ENCODE measurements around the gene DPF3. TPM values are rescaled to one million over a fixed set of nuclear protein-coding genes. Genes with fewer than 3 reads are reported as not detected.

The DPF3 gene
- total RNA-seq, 1 experiment from 2014 or later, result 0.06 TPM

DNA sequence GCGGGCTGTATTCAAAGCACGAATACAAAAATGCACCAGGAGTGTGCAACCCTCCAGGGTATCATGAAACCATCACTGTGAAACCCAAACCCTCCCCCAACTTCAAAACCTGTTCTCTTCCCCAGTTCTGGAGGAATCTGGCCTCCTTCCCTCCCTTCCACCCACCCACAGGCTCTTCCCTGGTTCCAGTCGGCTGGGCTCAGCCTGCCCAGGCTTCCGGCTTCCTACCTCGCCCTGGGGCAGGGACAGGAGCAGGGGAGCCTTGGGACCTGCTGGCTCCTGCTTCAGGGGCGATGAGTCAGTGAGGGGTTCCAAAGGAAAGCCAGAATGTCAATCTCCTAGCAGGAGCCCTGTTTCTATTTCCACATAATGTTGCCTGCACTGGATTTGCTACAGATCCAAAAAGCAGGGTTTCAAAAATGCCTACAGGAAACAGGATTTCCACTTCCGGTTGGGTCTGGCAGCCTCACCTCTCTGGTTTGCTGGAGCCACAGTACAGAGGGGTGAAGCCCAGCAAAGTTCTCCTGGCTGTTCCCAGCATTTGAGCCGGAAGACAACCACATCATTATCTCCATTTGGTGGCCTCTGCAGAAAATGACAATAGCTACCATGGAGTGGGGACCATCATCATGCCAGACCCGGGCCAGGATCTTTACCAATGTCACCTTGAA, 278.3 kb downstream of the DPF3 start:
- peak; percentile 36 for DNase-seq (ENCODE audit: low spot score)

GRCh38 chr14:72614891-72615415, 278.9 kb downstream of the DPF3 start:
- DNase-seq (ENCODE audit: low spot score), result no peak

DNA sequence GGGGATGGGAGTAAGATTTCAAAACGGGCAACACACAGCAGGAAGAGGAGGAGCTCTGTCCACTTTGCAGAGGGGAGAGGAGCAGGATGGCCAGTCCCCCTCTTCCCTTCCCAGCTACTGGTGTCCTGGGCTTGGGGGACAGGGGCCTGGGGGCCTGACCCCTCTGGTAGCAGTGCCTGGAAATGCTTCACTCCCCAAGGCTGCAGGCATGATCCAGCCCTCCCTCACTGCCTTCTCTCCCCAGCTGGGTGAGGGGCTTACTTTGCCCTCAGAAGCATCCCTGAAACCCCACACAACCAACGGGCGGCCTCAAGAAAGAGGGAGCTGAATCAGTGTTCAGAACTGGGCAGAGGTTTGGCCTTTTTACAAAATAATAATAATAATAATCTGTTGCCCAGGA, 279.5 kb downstream of the DPF3 start:
- no peak for DNase-seq (ENCODE audit: low spot score)

- DNase-seq (ENCODE audit: low spot score), result no peak
Observed at GRCh38 chr14:72613975-72614319, 280.0 kb downstream of the DPF3 start.

GRCh38 chr14:72613231-72613974, 280.5 kb downstream of the DPF3 start:
- DNase-seq (ENCODE audit: low spot score), result peak; percentile 27

DNA sequence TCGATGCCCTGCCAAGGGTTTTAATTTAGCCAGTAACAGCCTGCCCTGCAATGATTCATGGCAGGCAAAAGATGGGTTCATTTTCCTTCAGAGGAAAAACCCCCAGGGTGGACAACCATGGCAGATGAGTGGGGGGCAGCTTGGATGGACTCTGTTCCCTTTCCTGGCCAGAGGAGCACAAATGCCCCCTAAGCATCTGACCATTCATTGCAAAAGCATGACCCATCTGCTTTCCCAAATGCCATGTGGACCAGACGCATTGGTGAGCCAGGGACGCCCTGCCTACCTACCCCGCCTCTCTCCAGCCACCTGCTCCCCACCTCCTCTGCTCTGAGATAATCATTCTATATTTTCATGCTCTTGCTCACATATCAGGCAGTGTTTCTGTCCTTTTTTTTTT, 281.9 kb downstream of the DPF3 start:
- DNase-seq (ENCODE audit: low spot score), result no peak

GRCh38 chr14:72611506-72611905, 282.4 kb downstream of the DPF3 start:
- DNase-seq (ENCODE audit: low spot score), result no peak

DNA sequence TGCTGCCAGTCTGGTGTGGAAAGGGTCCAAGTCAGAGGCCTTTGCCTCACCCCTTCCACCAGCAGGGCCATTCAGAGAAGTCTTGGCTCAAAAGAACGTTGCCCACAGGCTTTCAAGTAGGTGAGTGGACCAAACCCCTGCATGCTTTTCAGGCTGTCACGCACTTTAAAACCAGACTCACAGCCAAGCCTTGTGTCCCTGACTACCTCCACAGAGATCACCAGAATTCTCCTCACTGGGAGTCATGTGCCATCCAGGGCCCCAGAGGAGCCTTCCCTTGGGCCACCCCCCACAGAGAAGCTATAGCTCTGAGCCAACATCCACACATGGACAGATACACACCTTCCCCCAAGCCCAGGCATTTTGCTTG, 283.1 kb downstream of the DPF3 start:
- DNase-seq (ENCODE audit: low spot score), result no peak

GRCh38 chr14:72610096-72610830, 283.6 kb downstream of the DPF3 start:
- DNase-seq (ENCODE audit: low spot score), result no peak

DNA sequence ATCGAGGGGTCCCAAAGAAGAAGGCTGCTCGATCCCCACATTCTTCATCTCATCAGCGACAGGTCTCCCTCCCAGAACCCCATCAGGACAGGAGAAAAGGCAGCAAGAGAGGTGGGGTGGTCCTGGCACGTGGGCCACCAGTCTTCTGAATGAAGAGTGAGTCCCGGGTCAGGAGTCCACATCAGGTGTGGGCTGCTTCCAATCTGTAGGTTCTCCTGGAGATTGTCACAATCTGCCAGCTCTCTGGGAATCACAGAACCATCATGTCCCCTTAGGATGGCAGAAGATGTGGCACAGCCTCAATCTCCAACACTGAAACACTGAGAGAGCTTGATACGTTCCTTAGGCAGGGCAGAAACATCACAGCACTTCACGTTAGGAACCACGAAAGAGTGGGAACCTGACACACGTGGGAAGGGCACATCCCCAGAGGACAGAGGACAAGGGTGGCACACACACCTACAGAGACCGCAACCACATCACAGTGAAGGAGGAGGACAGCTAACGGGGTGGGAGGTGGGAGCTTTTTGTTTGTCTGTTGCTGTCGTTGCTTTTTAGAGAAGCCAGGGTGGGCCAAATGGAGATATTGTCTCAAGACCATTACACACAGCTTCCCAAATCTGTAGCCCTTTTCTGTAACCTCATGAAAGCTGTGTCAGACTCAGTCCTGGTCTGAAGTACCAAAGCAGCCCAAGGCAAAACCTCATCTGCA, 284.5 kb downstream of the DPF3 start:
- no peak for DNase-seq (ENCODE audit: low spot score)

DNA sequence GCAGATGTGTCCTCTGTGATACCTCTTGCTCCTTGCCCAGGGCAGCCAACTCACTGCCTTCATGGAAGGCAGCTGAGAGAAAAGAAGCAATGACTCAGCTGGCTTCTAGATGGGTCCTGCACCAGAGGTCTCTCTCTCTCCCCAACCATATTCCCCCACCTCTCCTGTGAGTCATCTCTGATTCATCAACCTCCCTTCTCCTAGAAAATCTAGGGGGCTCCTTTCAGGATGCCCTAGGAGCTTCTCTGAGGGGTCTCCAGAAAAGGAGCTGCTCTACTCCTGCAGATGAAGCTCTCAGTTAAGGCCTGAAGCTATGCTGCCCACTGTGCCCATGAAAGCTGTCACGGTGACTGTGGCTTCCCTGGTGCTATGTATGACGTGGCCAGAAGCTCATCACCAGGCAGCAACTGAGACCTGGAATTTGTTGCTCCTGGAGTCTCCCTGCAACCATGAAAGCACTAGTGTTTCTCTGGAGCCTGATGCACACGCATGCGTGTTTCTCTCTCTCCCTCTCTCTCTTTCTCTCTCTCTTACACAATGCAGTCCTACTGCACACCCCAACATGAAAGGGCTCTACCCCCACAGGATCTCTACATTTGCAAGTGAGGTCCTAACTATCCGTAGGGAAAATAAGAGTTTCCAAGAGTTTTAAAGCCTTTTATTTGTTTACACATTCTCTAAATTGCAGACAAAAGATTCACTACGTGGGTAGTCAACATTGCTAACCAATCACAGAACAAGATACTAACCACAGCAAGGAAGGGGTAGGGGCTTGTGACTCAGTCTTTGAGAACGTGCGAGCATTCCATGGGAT, 285.3 kb downstream of the DPF3 start:
- peak; percentile 72 for DNase-seq (ENCODE audit: low spot score)

DNA sequence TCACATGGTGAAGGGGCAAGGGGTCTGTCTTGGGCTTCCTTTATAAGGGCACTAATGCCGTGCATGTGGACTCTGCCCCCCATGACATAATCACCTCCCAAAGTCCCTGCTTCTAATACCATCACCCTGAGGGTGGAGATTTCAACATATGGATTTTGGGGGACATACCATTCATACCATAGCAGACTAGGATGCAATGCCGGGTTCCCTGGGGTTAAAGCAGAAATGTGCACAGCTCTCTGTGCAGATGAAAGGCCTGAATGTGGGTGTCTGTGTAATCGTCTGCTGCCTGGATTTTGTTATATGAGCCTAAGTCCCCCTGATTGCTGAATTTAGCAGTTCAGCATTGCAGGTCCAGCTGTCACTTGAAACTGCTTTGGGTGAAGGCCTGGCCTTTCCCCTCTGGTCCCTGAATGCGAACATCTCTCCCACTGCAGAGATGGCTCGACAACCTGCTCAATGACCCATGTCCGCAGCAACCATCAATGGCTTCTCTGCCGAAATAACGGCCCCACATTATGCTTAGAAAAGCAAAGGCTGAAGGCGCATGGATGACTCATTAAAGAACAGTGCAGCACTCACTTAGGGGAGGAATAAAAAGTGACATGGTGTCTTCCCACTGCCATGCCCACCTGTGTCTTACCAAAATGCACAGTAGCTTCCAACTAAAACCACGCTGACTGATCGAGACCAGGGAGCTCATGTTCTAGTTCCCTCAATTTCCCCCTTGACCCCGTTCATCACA, 286.3 kb downstream of the DPF3 start:
- DNase-seq (ENCODE audit: low spot score), result no peak

GRCh38 chr14:72606879-72607278, 287.0 kb downstream of the DPF3 start:
- DNase-seq (ENCODE audit: low spot score), result no peak

GRCh38 chr14:72605921-72606220, 288.0 kb downstream of the DPF3 start:
- no peak for DNase-seq (ENCODE audit: low spot score)

- no peak for DNase-seq (ENCODE audit: low spot score)
Observed at GRCh38 chr14:72605096-72605920, 288.6 kb downstream of the DPF3 start.

- no peak for DNase-seq (ENCODE audit: low spot score)
Observed at GRCh38 chr14:72604133-72604532, 289.8 kb downstream of the DPF3 start.

- DNase-seq (ENCODE audit: low spot score), result no peak
Observed at GRCh38 chr14:72603639-72604038, 290.3 kb downstream of the DPF3 start.

DNA sequence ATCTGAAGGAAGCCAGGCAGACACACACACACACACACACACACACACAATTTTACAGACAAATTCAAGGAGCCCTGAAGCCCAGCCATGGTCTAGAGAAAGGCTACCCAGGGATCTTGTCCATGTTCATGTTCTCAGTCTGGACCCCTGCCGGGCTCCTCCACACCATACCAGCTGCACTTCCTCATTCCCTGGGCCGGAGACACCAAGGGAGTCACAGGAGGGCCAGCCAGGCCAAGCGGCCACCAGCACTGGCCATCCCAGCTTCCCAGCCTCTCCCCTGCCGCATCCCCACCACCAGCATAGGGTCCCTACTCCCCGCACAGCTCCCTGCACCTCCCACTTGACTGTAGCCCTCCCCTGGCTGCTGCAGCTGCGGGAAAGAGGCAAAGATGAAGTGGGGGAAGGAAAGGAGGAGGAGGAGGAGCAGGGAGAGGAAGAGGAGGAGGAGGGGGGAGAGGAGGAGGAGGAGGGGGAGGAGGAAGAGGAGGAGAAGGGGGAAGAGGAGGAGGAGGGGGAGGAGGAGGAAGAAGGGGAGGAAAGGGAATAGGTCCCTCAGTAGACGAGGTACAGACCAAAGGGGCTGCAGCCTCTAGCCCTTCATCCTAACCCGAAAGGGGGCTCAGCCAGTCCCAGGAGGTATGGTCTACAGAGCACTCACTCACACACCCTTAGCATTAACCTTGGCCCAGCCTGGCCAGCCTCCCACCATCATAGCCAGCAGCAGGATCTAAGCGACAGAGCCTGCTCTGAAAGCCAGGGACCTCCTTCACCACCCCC, 293.2 kb downstream of the DPF3 start:
- DNase-seq (ENCODE audit: low spot score), result no peak
